Panc1 (cell line): ENCODE measurements around the gene MTF2. TPM values are rescaled to one million over a fixed set of nuclear protein-coding genes. Genes with fewer than 3 reads are reported as not detected.

Experiments used
- ATAC-seq: fragments of 200-7000 bp; cut with Tn5 transposase; 2 replicates; pipeline ENCODE4 v1.9.1; 2020; ENCODE audit warnings: mild to moderate bottlenecking, moderate library complexity
- BruUV-seq: library from RNA; stranded (reverse); fragments of 400-500 nt; replicated peaks from 2 replicates; lab custom pipeline; 2021; lab: Mats Ljungman, UMichigan
- CTCF ChIA-PET: fragments of 300-600 bp; sonication (Branson Sonifier 250); formaldehyde crosslinking; loops from one replicate; lab custom pipeline; 2022; ENCODE audit warnings: antibody characterized with exemption; lab: Charles Lee
- POLR2A ChIA-PET: fragments of 300-600 bp; sonication (Branson Sonifier 250); formaldehyde crosslinking; loops from one replicate; lab custom pipeline; 2022; ENCODE audit warnings: antibody characterized with exemption; lab: Charles Lee
- DNase-seq: peaks from one replicate; pipeline ENCODE4 v3.0.0-alpha.2; 2010; ENCODE audit warnings: low read depth, low spot score
- H3K27ac ChIP-seq: 2 replicates; pipeline ENCODE4 v1.5.1; 2011; ENCODE audit warnings: mild to moderate bottlenecking, low read length, inconsistent platforms
- H3K27me3 ChIP-seq: fragments of 200-500 bp; sonication (Bioruptor generic); 2 replicates; pipeline ENCODE4 v1.6.0; 2014; ENCODE audit warnings: low read length, inconsistent platforms; ENCODE audit not compliant: control insufficient read depth, insufficient read depth
- H3K36me3 ChIP-seq: fragments of 200-500 bp; sonication (Bioruptor generic); 2 replicates; pipeline ENCODE4 v1.5.1; 2014; ENCODE audit warnings: inconsistent platforms, mild to moderate bottlenecking, low read length, moderate library complexity; ENCODE audit not compliant: control insufficient read depth, insufficient read depth
- H3K4me1 ChIP-seq: 2 replicates; pipeline ENCODE4 v1.5.1; 2011; ENCODE audit warnings: inconsistent platforms, mild to moderate bottlenecking, low read length, moderate library complexity; ENCODE audit not compliant: control insufficient read depth, insufficient read depth
- H3K4me3 ChIP-seq, 2 experiments: 2 replicates each; pipeline ENCODE4 v1.5.1; 2011 to 2012; ENCODE audit warnings: low read depth in 2 of 2, low read length in 2 of 2, mild to moderate bottlenecking in 2 of 2, inconsistent platforms in 1 of 2, moderate library complexity in 1 of 2
- H3K9me3 ChIP-seq: fragments of 200-500 bp; sonication (Bioruptor generic); 2 replicates; pipeline ENCODE4 v1.5.1; 2014; ENCODE audit warnings: low read depth, mild to moderate bottlenecking, inconsistent platforms, low read length, moderate library complexity; ENCODE audit not compliant: control insufficient read depth, insufficient read depth
- POLR2AphosphoS5 ChIP-seq: IDR thresholded peaks from 2 replicates; pipeline ENCODE4 v1.6.1; 2012; ENCODE audit warnings: mild to moderate bottlenecking, low read depth, low read length, moderate library complexity
- SIN3A ChIP-seq: IDR thresholded peaks from 2 replicates; pipeline ENCODE4 v1.6.1; 2012; ENCODE audit warnings: low read depth, mild to moderate bottlenecking, low read length, moderate library complexity, borderline replicate concordance; ENCODE audit not compliant: insufficient read depth
- TCF7L2 ChIP-seq: IDR thresholded peaks from 2 replicates; pipeline ENCODE4 v1.6.1; 2011; ENCODE audit warnings: mild to moderate bottlenecking, low read depth, low read length, inconsistent platforms
- in situ Hi-C: cut with HindIII; loops from 2 replicates; pipeline ENCODE4 v1.10.0; 2016; ENCODE audit warnings: low sequenced_read_pairs, low pct_unique_long_range_greater_than_20kb
- intact Hi-C: fragments of 100-400 bp; cut with micrococcal nuclease; formaldehyde crosslinking; loops from one replicate; pipeline ENCODE4 v1.10.0; 2022; ENCODE audit not compliant: unreplicated experiment
- total RNA-seq: library from RNA; stranded (reverse); gene quantifications from one replicate; pipeline ENCODE4 v1.2.1, GENCODE V29; 2021; ENCODE audit not compliant: unreplicated experiment
- TF ChIP-seq, protein P1 (sequence below), 2 experiments: IDR thresholded peaks; 2 replicates each; pipeline ENCODE4 v1.6.1; 2011 to 2012; ENCODE audit warnings: low read depth in 2 of 2, control low read depth in 1 of 2, low read length in 1 of 2, mild to moderate bottlenecking in 1 of 2, moderate library complexity in 1 of 2; ENCODE audit not compliant: insufficient read depth in 1 of 2
- TF ChIP-seq, protein P2 (sequence below): fragments of 450-650 bp; IDR thresholded peaks from 2 replicates; pipeline ENCODE4 v1.5.1; 2017; ENCODE audit warnings: mild to moderate bottlenecking

MTF2 gene
- total RNA-seq, 1 experiment from 2014 or later: 24.8 TPM

DNA sequence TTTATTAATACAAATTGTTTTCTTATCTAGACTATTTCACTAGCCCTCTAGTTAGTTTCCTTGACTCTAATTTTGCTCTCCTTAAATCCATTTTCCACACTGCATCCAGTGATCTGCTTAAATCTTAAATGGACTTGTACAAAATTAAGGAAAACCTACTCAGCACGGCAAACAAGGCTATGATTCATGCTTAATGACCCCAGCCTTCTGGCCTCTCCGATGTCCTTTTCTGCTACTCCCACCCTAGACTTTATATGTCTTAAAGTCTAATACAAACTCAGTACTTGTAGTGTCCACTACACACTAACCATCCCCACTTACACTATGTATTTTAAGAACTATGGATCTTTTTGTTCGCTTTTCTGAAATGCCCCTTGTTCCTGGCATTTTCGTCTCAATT lies 98.9 kb downstream of the MTF2 start:
- intact Hi-C loops: no loop called here
- BruUV-seq: TSS peak; percentile 65
- in situ Hi-C loops: no loop called here
- ChIA-PET CTCF (no interaction called here), POLR2A (no interaction called here)
- no peak for ATAC-seq
- H3K36me3 ChIP-seq: no peaks in the 10 kb centered on the region; the same call in 1 of the 2 replicates
- no peaks in the 10 kb centered on the region for H3K27me3 ChIP-seq
- H3K4me1 ChIP-seq: peaks cover 2% of the 10 kb centered on the region; the same call in 1 of the 2 replicates
- H3K4me3 ChIP-seq: peak overlapping the region; percentile 58 to 88
- DNase-seq: no peak
- no peaks in the 10 kb centered on the region for H3K9me3 ChIP-seq
- H3K27ac ChIP-seq: peak overlapping the region; percentile 90
- TF ChIP-seq POLR2AphosphoS5 (no peak), SIN3A (no peak), TCF7L2 (no peak)
- TF ChIP-seq, protein P1, sequence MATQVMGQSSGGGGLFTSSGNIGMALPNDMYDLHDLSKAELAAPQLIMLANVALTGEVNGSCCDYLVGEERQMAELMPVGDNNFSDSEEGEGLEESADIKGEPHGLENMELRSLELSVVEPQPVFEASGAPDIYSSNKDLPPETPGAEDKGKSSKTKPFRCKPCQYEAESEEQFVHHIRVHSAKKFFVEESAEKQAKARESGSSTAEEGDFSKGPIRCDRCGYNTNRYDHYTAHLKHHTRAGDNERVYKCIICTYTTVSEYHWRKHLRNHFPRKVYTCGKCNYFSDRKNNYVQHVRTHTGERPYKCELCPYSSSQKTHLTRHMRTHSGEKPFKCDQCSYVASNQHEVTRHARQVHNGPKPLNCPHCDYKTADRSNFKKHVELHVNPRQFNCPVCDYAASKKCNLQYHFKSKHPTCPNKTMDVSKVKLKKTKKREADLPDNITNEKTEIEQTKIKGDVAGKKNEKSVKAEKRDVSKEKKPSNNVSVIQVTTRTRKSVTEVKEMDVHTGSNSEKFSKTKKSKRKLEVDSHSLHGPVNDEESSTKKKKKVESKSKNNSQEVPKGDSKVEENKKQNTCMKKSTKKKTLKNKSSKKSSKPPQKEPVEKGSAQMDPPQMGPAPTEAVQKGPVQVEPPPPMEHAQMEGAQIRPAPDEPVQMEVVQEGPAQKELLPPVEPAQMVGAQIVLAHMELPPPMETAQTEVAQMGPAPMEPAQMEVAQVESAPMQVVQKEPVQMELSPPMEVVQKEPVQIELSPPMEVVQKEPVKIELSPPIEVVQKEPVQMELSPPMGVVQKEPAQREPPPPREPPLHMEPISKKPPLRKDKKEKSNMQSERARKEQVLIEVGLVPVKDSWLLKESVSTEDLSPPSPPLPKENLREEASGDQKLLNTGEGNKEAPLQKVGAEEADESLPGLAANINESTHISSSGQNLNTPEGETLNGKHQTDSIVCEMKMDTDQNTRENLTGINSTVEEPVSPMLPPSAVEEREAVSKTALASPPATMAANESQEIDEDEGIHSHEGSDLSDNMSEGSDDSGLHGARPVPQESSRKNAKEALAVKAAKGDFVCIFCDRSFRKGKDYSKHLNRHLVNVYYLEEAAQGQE (IDR thresholded peaks at IDR 0.05; ENCODE audit: insufficient read depth in 1 of 2, low read depth in 2 of 2, low read length in 1 of 2): no peak
- TF ChIP-seq, protein P2, sequence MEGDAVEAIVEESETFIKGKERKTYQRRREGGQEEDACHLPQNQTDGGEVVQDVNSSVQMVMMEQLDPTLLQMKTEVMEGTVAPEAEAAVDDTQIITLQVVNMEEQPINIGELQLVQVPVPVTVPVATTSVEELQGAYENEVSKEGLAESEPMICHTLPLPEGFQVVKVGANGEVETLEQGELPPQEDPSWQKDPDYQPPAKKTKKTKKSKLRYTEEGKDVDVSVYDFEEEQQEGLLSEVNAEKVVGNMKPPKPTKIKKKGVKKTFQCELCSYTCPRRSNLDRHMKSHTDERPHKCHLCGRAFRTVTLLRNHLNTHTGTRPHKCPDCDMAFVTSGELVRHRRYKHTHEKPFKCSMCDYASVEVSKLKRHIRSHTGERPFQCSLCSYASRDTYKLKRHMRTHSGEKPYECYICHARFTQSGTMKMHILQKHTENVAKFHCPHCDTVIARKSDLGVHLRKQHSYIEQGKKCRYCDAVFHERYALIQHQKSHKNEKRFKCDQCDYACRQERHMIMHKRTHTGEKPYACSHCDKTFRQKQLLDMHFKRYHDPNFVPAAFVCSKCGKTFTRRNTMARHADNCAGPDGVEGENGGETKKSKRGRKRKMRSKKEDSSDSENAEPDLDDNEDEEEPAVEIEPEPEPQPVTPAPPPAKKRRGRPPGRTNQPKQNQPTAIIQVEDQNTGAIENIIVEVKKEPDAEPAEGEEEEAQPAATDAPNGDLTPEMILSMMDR: no peak

DNA sequence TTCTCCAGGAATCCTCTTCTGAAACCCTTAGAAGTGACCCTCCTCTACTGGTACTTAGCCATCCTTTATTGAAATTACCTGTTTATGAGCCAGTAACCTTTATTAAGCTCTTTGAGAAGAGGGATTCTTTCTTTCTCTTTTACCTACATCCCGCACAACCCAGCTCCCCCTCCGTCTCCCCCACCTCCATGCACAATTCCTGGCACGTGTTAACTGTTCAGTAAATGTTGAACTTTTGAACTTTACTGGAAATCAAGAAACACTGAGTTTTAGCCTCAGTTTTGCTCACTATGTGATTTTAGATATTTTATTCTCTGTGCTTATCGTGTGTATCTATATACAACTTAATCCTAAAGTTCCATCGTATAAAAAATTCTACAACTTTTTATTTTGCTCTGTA lies 99.3 kb downstream of the MTF2 start:
- BruUV-seq: no TSS peak
- ChIA-PET CTCF (no interaction called here), POLR2A (no interaction called here)
- intact Hi-C loops: no loop called here
- Histone ChIP-seq H3K36me3 (no peaks in the 10 kb centered on the region; the same call in 1 of the 2 replicates), H3K4me1 (peaks cover 2% of the 10 kb centered on the region; the same call in 1 of the 2 replicates), H3K4me3 (peak overlapping the region; percentile 58 to 88), H3K27ac (peak overlapping the region; percentile 90), H3K27me3 (no peaks in the 10 kb centered on the region), H3K9me3 (no peaks in the 10 kb centered on the region)
- in situ Hi-C loops: no loop called here
- ATAC-seq (no peak), DNase-seq (no peak)
- TF ChIP-seq, protein P1 (IDR thresholded peaks at IDR 0.05; ENCODE audit: insufficient read depth in 1 of 2, low read depth in 2 of 2, low read length in 1 of 2): no peak
- TF ChIP-seq POLR2AphosphoS5 (no peak), SIN3A (no peak), TCF7L2 (no peak)
- TF ChIP-seq, protein P2: no peak
